Epidermal melanocyte (primary cell): ENCODE results near the gene FAM210A.

ENCODE experiments used
- DNase-seq: peaks from one replicate; pipeline ENCODE4 v3.0.0; 2011; ENCODE audit warnings: low spot score; ENCODE audit not compliant: insufficient read length

The FAM210A gene

GRCh38 chr18:13622751-13623150 lies 103.6 kb downstream of the FAM210A start:
- DNase-seq, result no peak

- DNase-seq, result no peak
These were observed 104.3 kb downstream of the FAM210A start for GRCh38 chr18:13621886-13622619.

- DNase-seq, result no peak
These were observed 104.9 kb downstream of the FAM210A start for GRCh38 chr18:13621446-13621849.

GRCh38 chr18:13620818-13621445 lies 105.4 kb downstream of the FAM210A start:
- no peak for DNase-seq

- no peak for DNase-seq
These were observed 106.1 kb downstream of the FAM210A start for GRCh38 chr18:13620206-13620672.

- no peak for DNase-seq
These were observed 106.7 kb downstream of the FAM210A start for GRCh38 chr18:13619505-13620205.

- DNase-seq, result no peak
These were observed 107.5 kb downstream of the FAM210A start for GRCh38 chr18:13618760-13619438.

GRCh38 chr18:13617826-13618515 lies 108.4 kb downstream of the FAM210A start:
- no peak for DNase-seq

- DNase-seq, result no peak
These were observed 109.8 kb downstream of the FAM210A start for GRCh38 chr18:13616525-13617035.

GRCh38 chr18:13616041-13616440 lies 110.3 kb downstream of the FAM210A start:
- DNase-seq, result no peak

GRCh38 chr18:13615432-13615861 lies 110.9 kb downstream of the FAM210A start:
- no peak for DNase-seq

GRCh38 chr18:13614641-13615288 lies 111.6 kb downstream of the FAM210A start:
- no peak for DNase-seq

- no peak for DNase-seq
These were observed 112.5 kb downstream of the FAM210A start for GRCh38 chr18:13613591-13614501.
